GM10266 (cell line): ENCODE data around the gene BRAT1.

Experiments used
- DNase-seq: peaks from one replicate; pipeline ENCODE4 v3.0.0; 2012; ENCODE audit errors: extremely low spot score
- TF ChIP-seq, protein P1 (sequence below): IDR thresholded peaks from 2 replicates; pipeline ENCODE4 v1.5.1; 2012; ENCODE audit warnings: mild to moderate bottlenecking, low read depth; ENCODE audit not compliant: control insufficient read depth, insufficient read depth; ENCODE audit errors: missing control alignments

The BRAT1 gene

GRCh38 chr7:2510909-2511768 lies 44.2 kb downstream of the BRAT1 start:
- TF ChIP-seq, protein P1, sequence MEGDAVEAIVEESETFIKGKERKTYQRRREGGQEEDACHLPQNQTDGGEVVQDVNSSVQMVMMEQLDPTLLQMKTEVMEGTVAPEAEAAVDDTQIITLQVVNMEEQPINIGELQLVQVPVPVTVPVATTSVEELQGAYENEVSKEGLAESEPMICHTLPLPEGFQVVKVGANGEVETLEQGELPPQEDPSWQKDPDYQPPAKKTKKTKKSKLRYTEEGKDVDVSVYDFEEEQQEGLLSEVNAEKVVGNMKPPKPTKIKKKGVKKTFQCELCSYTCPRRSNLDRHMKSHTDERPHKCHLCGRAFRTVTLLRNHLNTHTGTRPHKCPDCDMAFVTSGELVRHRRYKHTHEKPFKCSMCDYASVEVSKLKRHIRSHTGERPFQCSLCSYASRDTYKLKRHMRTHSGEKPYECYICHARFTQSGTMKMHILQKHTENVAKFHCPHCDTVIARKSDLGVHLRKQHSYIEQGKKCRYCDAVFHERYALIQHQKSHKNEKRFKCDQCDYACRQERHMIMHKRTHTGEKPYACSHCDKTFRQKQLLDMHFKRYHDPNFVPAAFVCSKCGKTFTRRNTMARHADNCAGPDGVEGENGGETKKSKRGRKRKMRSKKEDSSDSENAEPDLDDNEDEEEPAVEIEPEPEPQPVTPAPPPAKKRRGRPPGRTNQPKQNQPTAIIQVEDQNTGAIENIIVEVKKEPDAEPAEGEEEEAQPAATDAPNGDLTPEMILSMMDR: no peak
- DNase-seq: peak; percentile 72

DNA sequence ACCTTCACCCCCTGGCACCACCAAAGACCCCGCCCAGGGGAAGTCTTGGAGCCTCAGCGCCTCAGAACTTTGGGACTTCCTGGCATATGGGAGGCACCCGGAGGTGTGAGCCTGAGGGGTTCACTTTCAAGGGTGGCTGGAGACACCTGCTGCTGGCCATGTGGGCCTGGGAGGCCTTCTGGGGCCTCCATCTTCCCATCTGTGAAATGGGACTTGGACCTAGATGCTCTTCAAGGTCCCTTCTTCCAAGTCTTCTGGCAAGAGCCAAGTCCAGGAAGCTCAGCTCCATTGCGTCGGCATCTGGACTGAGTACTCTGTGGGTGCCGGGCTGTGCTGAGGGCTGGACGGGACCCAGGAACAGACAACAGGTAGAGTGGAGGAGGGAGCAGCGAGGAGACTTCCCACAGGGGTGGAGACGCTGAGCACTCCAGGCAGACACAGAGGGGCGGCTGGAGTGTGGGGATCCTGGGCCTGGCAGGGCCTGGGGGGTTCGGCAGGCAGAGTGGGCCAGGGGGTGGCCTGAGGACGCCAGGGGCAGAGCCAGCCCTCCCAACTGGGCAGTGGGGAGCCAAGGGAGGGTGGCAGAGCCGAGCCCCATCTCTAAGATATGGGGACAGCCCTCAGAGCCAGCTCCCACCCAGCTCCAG lies 45.1 kb downstream of the BRAT1 start:
- no peak for DNase-seq
- TF ChIP-seq, protein P1: no peak

- DNase-seq: no peak
- TF ChIP-seq, protein P1: no peak
Measured at GRCh38 chr7:2509298-2509906, 45.9 kb downstream of the BRAT1 start.

- DNase-seq: no peak
Measured at GRCh38 chr7:2508327-2509215, 46.8 kb downstream of the BRAT1 start.

DNA sequence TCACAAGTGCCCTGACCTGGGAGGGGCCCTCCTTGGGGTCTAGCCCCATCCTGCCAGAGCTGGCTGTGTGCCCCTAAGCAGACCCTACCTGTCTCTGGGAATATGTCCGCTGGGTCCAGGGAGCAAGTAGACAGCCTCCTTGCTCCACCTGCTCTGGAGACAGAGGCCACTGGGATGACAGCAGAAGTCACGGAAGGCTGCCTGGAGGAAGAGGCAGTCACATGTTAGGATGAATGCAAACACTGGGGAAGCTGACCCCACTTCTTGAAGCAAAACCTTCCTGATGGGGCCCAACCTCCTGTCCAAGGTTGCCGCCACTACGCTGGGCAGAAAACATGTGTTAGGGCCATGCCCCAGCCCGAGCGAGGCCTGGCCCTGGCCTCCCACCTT lies 47.4 kb downstream of the BRAT1 start:
- DNase-seq: no peak
- TF ChIP-seq, protein P1: no peak

More at GRCh38 chr7:2508327-2509215, 46.8 kb downstream of the BRAT1 start:
- TF ChIP-seq, protein P1: no peak

DNA sequence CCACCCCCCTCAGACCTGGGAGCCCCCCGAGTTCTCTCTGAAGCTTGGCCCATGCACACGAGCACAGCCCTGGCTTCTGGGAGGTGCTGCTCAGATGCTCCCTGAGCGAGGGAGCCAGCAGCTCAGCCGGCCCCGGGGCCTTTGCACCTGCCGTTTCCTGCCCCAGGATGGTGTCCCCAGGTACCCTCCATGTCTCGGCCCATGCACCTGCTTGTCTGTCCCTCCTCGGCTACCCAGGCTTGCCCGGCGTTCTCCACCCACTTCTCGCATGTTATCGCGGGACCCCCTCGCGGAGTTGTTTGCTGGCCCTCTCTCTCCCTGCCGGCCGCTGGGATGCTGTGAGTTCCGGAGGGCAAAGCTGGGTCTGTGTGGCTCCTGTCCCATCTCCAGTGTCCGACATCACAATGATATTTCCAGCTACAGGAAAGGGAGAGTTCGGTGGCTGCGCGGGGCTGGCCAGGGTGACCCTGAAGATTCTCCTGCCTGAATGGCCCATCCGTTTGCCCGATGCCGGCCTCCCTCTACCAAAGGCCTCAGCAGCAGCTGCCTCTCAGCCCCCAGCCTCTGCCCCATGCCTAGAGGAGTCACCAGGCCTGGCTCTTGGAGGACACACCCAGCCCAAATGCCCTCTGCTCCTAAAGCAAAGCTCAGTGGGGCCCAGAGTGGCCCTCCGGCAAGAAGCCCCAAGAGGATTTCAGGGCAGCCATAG lies 48.0 kb downstream of the BRAT1 start:
- DNase-seq: no peak
- TF ChIP-seq, protein P1: no peak
